Neural cell (in vitro differentiated cells): ENCODE results near the gene PLEKHN1. TPM values are rescaled to one million over a fixed set of nuclear protein-coding genes. Genes with fewer than 3 reads are reported as not detected.

ENCODE experiments used
- H2AFZ ChIP-seq: fragments of 200-600, 300-800 bp; sonication (generic), shearing (Covaris generic); 2 replicates; pipeline ENCODE4 v1.6.0; 2014; ENCODE audit warnings: low read depth, mild to moderate bottlenecking, antibody characterized with exemption, low read length, moderate library complexity
- H3F3A ChIP-seq: fragments of 200-600 bp; shearing (Covaris generic); 2 replicates; pipeline ENCODE4 v1.6.1; 2016; ENCODE audit warnings: mild to moderate bottlenecking, moderate library complexity, mixed read lengths, antibody characterized with exemption, low read length; ENCODE audit not compliant: insufficient read depth, poor library complexity, severe bottlenecking
- H3K27ac ChIP-seq: fragments of 200-600, 300-800 bp; sonication (generic), shearing (Covaris generic); 2 replicates; pipeline ENCODE4 v1.5.1; 2014; ENCODE audit warnings: mild to moderate bottlenecking, low read length, moderate library complexity
- H3K27me3 ChIP-seq: fragments of 300-800, 200-600 bp; sonication (generic), shearing (Covaris generic); 2 replicates; pipeline ENCODE4 v1.6.0; 2014; ENCODE audit warnings: mild to moderate bottlenecking, low read depth, low read length, moderate library complexity; ENCODE audit not compliant: insufficient read depth
- H3K36me3 ChIP-seq: fragments of 300-800, 200-600 bp; sonication (generic), shearing (Covaris generic); 2 replicates; pipeline ENCODE4 v1.5.1; 2014; ENCODE audit warnings: mild to moderate bottlenecking, antibody characterized with exemption, low read length, moderate library complexity; ENCODE audit not compliant: insufficient read depth
- H3K4me2 ChIP-seq: fragments of 300-800, 200-600 bp; sonication (generic), shearing (Covaris generic); 2 replicates; pipeline ENCODE4 v1.6.0; 2014; ENCODE audit warnings: mild to moderate bottlenecking, low read length
- H3K4me3 ChIP-seq: fragments of 300-800, 200-600 bp; sonication (generic), shearing (Covaris generic); 2 replicates; pipeline ENCODE4 v1.5.1; 2014; ENCODE audit warnings: mild to moderate bottlenecking, low read length, moderate library complexity
- H3K79me2 ChIP-seq: fragments of 200-600 bp; shearing (Covaris generic); replicated peaks from 2 replicates; pipeline ENCODE4 v1.6.0; 2014; ENCODE audit warnings: mild to moderate bottlenecking, low read length, moderate library complexity; ENCODE audit not compliant: insufficient read depth
- H3K9ac ChIP-seq: fragments of 300-800, 200-600 bp; sonication (generic), shearing (Covaris generic); 2 replicates; pipeline ENCODE4 v1.6.1; 2016; ENCODE audit warnings: mild to moderate bottlenecking, low read length, mixed read lengths
- H3K9me2 ChIP-seq: fragments of 200-600 bp; shearing (Covaris generic); 2 replicates; pipeline ENCODE4 v1.6.1; 2016; ENCODE audit warnings: mild to moderate bottlenecking, low read length, mixed read lengths; ENCODE audit not compliant: insufficient read depth
- H3K9me3 ChIP-seq: fragments of 200-600, 300-800 bp; sonication (generic), shearing (Covaris generic); 2 replicates; pipeline ENCODE4 v1.6.1; 2016; ENCODE audit warnings: mild to moderate bottlenecking, mixed run types, low read length, moderate library complexity, mixed read lengths
- H4K20me1 ChIP-seq: fragments of 200-600 bp; shearing (Covaris generic); 2 replicates; pipeline ENCODE4 v1.6.1; 2016; ENCODE audit warnings: mild to moderate bottlenecking, mixed run types; ENCODE audit not compliant: insufficient read depth
- CTCF ChIP-seq: fragments of 450-650 bp; IDR thresholded peaks from 2 replicates; pipeline ENCODE4 v1.5.1; 2014; ENCODE audit warnings: antibody characterized with exemption, mild to moderate bottlenecking, moderate library complexity; ENCODE audit not compliant: poor library complexity, severe bottlenecking
- EP300 ChIP-seq: fragments of 450-650 bp; conservative IDR thresholded peaks from 2 replicates; pipeline ENCODE4 v1.6.1; 2014; ENCODE audit warnings: antibody characterized with exemption, mild to moderate bottlenecking, moderate library complexity; ENCODE audit not compliant: poor library complexity, severe bottlenecking
- EZH2 ChIP-seq: fragments of 200-600, 300-800 bp; shearing (Covaris generic), sonication (generic); IDR thresholded peaks from 2 replicates; pipeline ENCODE4 v1.6.1; 2014; ENCODE audit warnings: antibody characterized with exemption, low read length, borderline replicate concordance, mild to moderate bottlenecking; ENCODE audit not compliant: insufficient read depth, poor library complexity, severe bottlenecking
- MXI1 ChIP-seq: fragments of 450-650 bp; conservative IDR thresholded peaks from 2 replicates; pipeline ENCODE4 v1.6.1; 2014; ENCODE audit warnings: antibody characterized with exemption, mild to moderate bottlenecking; ENCODE audit not compliant: poor library complexity, severe bottlenecking
- POLR2AphosphoS5 ChIP-seq: IDR thresholded peaks from 2 replicates; pipeline ENCODE4 v1.6.1; 2012
- RAD21 ChIP-seq: fragments of 450-650 bp; conservative IDR thresholded peaks from 2 replicates; pipeline ENCODE4 v1.6.1; 2014; ENCODE audit warnings: antibody characterized with exemption, mild to moderate bottlenecking, moderate library complexity
- REST ChIP-seq: IDR thresholded peaks from 2 replicates; pipeline ENCODE4 v1.6.1; 2012; ENCODE audit warnings: borderline replicate concordance
- SMC3 ChIP-seq: fragments of 450-650 bp; conservative IDR thresholded peaks from 2 replicates; pipeline ENCODE4 v1.6.1; 2014; ENCODE audit warnings: antibody characterized with exemption, mild to moderate bottlenecking, moderate library complexity; ENCODE audit not compliant: poor library complexity
- TAF1 ChIP-seq: IDR thresholded peaks from 2 replicates; pipeline ENCODE4 v1.6.1; 2012; ENCODE audit warnings: low read depth
- polyA plus RNA-seq: library from polyadenylated mRNA; depleted of rRNA; stranded (reverse); fragments of >200 nt; gene quantifications from 2 replicates; pipeline ENCODE4 v1.2.3, GENCODE V29; 2014

PLEKHN1 gene
- polyA plus RNA-seq, 1 donor from 2014 or later = 1.1 TPM

GRCh38 chr1:952201-952600 is 14.1 kb upstream of the PLEKHN1 start:
- no peak overlapping the region for H2AFZ ChIP-seq
- H3K27ac ChIP-seq = no peak overlapping the region
- H3K9me3 ChIP-seq = no peaks in the 10 kb centered on the region
- no peaks in the 10 kb centered on the region for H4K20me1 ChIP-seq
- no peaks in the 10 kb centered on the region for H3F3A ChIP-seq
- H3K27me3 ChIP-seq = no peaks in the 10 kb centered on the region
- H3K79me2 ChIP-seq = no peaks in the 10 kb centered on the region
- H3K9ac ChIP-seq = no peak overlapping the region
- no peaks in the 10 kb centered on the region for H3K9me2 ChIP-seq
- H3K36me3 ChIP-seq = peaks cover 4% of the 10 kb centered on the region
- no peak overlapping the region for H3K4me3 ChIP-seq
- TF ChIP-seq REST (no peak), SMC3 (no peak), EP300 (no peak), RAD21 (no peak), TAF1 (no peak), EZH2 (no peak), POLR2AphosphoS5 (no peak), MXI1 (no peak), CTCF (no peak)
- H3K4me2 ChIP-seq = no peak overlapping the region

- Histone ChIP-seq H3K27me3 (no peaks in the 10 kb centered on the region), H3K79me2 (no peaks in the 10 kb centered on the region), H3K4me3 (no peak overlapping the region), H3K27ac (no peak overlapping the region), H2AFZ (no peak overlapping the region), H3K36me3 (peaks cover 4% of the 10 kb centered on the region), H3K9ac (no peak overlapping the region), H4K20me1 (no peaks in the 10 kb centered on the region), H3K9me2 (no peaks in the 10 kb centered on the region), H3K4me2 (no peak overlapping the region), H3F3A (no peaks in the 10 kb centered on the region), H3K9me3 (no peaks in the 10 kb centered on the region)
- TF ChIP-seq TAF1 = no peak
- TF ChIP-seq POLR2AphosphoS5 = no peak
- TF ChIP-seq CTCF = no peak
- no peak for TF ChIP-seq EZH2
- TF ChIP-seq SMC3 = no peak
- TF ChIP-seq EP300 = no peak
- no peak for TF ChIP-seq MXI1
- TF ChIP-seq RAD21 = no peak
- TF ChIP-seq REST = no peak
These were observed 13.7 kb upstream of the PLEKHN1 start for GRCh38 chr1:952603-953002.
